H1 (cell line): ENCODE data around the gene HOXC5. TPM values are rescaled to one million over a fixed set of nuclear protein-coding genes. Genes with fewer than 3 reads are reported as not detected.

Experiments used
- CREB1 ChIP-seq: IDR thresholded peaks from 2 replicates; pipeline ENCODE4 v1.6.1; 2012; ENCODE audit warnings: inconsistent platforms
- MAFK ChIP-seq: IDR thresholded peaks from 2 replicates; pipeline ENCODE4 v1.6.1; 2012; ENCODE audit warnings: low read depth, mild to moderate bottlenecking, improper control_type of control experiment, low read length
- NRF1 ChIP-seq: IDR thresholded peaks from 2 replicates; pipeline ENCODE4 v1.6.1; 2011; ENCODE audit warnings: mild to moderate bottlenecking, low read depth, low read length, improper control_type of control experiment
- POU5F1 ChIP-seq: IDR thresholded peaks from 2 replicates; pipeline ENCODE4 v1.6.1; 2011; ENCODE audit warnings: low read depth, mild to moderate bottlenecking, low read length, moderate library complexity
- RNF2 ChIP-seq: fragments of 200-900, 300-1000 bp; sonication (generic); IDR thresholded peaks from 2 replicates; pipeline ENCODE4 v1.7.1; 2016; ENCODE audit warnings: borderline replicate concordance, low read depth, mild to moderate bottlenecking, antibody characterized with exemption, low read length; ENCODE audit not compliant: poor library complexity, severe bottlenecking; ENCODE audit errors: missing control alignments
- SRF ChIP-seq: IDR thresholded peaks from 2 replicates; pipeline ENCODE4 v1.6.1; 2011; ENCODE audit warnings: mild to moderate bottlenecking, low read depth, low read length, moderate library complexity
- polyA plus RNA-seq, 7 experiments: library from polyadenylated mRNA; depleted of rRNA in 3 of 7; stranded (reverse) in 5 of 7; unstranded in 2 of 7; fragments of >200 nt in 5 of 7; fragments of 200-250 nt in 2 of 7; gene quantifications; 1 replicate in 5 of 7; 2 replicates in 1 of 7; 4 replicates in 1 of 7; pipeline versions ENCODE4 v1.2.1 to v1.2.3, GENCODE V29; 2011 to 2013; ENCODE audit warnings: missing spikeins in 2 of 7, mixed read lengths in 2 of 7
- total RNA-seq: library from RNA; stranded (reverse); fragmentation: NEBNext Ultra II Directional; extraction: Animal tissue kit (Norgen Biotek cat#: 25700); gene quantifications from 2 replicates; pipeline ENCODE4 v1.2.1, GENCODE V29; 2021
- TF ChIP-seq, protein P1 (sequence below): fragments of 300-600 bp; sonication (generic); IDR thresholded peaks from 2 replicates; pipeline ENCODE4 v1.7.1; 2012; ENCODE audit warnings: low read length, moderate library complexity, mild to moderate bottlenecking, inconsistent platforms; ENCODE audit not compliant: insufficient replicate concordance

Gene HOXC5
- total and polyA plus RNA-seq, 2 of the 8 experiments (the other 6 are each of a cell fraction or from before 2014, with no cell fraction given) = not detected

DNA sequence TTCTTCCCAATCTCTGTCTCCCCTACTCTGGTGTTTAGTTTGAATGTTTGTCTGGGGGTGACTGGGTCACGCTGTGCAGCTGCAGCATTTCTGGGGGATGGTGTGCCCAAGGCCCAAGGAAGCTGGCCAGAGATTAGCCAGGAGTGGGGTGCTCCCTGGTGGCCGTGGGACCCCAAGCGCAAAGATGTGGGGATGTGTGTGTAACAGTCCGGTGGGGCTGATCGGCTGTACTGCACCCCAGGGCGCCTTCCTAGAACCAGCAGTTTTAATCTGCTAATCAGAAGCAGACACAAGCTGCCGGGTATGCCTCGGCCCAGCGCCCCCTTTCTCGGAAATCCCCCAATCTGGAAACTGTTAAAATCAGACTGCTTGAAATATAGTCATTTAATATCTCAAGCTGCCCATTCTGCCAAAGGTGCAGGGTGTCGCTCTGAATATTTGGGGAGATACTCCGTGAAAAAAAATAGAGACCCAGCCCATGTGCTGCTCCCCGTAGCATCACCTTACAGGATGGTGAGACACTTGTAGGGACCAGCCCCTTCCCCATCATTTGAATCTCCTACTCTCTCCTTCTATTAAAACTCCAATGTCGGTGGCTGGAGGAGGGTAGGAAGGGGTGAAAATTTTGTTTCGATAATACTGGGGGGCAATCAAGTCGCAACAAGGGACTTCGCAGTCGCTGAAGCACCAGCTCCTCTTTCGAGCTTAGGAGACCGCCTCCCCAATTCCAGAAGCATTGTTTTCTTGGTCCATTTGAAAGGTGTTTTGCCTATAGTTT, 28.6 kb upstream of the HOXC5 start (continued):
- TF ChIP-seq, protein P1, sequence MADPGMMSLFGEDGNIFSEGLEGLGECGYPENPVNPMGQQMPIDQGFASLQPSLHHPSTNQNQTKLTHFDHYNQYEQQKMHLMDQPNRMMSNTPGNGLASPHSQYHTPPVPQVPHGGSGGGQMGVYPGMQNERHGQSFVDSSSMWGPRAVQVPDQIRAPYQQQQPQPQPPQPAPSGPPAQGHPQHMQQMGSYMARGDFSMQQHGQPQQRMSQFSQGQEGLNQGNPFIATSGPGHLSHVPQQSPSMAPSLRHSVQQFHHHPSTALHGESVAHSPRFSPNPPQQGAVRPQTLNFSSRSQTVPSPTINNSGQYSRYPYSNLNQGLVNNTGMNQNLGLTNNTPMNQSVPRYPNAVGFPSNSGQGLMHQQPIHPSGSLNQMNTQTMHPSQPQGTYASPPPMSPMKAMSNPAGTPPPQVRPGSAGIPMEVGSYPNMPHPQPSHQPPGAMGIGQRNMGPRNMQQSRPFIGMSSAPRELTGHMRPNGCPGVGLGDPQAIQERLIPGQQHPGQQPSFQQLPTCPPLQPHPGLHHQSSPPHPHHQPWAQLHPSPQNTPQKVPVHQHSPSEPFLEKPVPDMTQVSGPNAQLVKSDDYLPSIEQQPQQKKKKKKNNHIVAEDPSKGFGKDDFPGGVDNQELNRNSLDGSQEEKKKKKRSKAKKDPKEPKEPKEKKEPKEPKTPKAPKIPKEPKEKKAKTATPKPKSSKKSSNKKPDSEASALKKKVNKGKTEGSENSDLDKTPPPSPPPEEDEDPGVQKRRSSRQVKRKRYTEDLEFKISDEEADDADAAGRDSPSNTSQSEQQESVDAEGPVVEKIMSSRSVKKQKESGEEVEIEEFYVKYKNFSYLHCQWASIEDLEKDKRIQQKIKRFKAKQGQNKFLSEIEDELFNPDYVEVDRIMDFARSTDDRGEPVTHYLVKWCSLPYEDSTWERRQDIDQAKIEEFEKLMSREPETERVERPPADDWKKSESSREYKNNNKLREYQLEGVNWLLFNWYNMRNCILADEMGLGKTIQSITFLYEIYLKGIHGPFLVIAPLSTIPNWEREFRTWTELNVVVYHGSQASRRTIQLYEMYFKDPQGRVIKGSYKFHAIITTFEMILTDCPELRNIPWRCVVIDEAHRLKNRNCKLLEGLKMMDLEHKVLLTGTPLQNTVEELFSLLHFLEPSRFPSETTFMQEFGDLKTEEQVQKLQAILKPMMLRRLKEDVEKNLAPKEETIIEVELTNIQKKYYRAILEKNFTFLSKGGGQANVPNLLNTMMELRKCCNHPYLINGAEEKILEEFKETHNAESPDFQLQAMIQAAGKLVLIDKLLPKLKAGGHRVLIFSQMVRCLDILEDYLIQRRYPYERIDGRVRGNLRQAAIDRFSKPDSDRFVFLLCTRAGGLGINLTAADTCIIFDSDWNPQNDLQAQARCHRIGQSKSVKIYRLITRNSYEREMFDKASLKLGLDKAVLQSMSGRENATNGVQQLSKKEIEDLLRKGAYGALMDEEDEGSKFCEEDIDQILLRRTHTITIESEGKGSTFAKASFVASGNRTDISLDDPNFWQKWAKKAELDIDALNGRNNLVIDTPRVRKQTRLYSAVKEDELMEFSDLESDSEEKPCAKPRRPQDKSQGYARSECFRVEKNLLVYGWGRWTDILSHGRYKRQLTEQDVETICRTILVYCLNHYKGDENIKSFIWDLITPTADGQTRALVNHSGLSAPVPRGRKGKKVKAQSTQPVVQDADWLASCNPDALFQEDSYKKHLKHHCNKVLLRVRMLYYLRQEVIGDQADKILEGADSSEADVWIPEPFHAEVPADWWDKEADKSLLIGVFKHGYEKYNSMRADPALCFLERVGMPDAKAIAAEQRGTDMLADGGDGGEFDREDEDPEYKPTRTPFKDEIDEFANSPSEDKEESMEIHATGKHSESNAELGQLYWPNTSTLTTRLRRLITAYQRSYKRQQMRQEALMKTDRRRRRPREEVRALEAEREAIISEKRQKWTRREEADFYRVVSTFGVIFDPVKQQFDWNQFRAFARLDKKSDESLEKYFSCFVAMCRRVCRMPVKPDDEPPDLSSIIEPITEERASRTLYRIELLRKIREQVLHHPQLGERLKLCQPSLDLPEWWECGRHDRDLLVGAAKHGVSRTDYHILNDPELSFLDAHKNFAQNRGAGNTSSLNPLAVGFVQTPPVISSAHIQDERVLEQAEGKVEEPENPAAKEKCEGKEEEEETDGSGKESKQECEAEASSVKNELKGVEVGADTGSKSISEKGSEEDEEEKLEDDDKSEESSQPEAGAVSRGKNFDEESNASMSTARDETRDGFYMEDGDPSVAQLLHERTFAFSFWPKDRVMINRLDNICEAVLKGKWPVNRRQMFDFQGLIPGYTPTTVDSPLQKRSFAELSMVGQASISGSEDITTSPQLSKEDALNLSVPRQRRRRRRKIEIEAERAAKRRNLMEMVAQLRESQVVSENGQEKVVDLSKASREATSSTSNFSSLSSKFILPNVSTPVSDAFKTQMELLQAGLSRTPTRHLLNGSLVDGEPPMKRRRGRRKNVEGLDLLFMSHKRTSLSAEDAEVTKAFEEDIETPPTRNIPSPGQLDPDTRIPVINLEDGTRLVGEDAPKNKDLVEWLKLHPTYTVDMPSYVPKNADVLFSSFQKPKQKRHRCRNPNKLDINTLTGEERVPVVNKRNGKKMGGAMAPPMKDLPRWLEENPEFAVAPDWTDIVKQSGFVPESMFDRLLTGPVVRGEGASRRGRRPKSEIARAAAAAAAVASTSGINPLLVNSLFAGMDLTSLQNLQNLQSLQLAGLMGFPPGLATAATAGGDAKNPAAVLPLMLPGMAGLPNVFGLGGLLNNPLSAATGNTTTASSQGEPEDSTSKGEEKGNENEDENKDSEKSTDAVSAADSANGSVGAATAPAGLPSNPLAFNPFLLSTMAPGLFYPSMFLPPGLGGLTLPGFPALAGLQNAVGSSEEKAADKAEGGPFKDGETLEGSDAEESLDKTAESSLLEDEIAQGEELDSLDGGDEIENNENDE = no peak
- no peak for TF ChIP-seq CREB1
- TF ChIP-seq POU5F1 = no peak
- no peak for TF ChIP-seq SRF
- TF ChIP-seq RNF2 = peak; percentile 53
- no peak for TF ChIP-seq NRF1
- no peak for TF ChIP-seq MAFK
